Upper lobe of left lung (tissue), 4 donors: ENCODE data around the gene GSN.

Source experiments
- POLR2A ChIP-seq, 4 donors: fragments of 450-650 bp; IDR thresholded peaks; one replicate each; pipeline ENCODE4 v1.5.1; 2016 to 2017; ENCODE audit warnings: antibody characterized with exemption in 4 of 4, mild to moderate bottlenecking in 2 of 4
- POLR2AphosphoS5 ChIP-seq, 2 donors: sonication (generic); formaldehyde crosslinking; IDR thresholded peaks; one replicate each; pipeline ENCODE4 v1.5.1; 2017; ENCODE audit warnings: antibody characterized with exemption in 2 of 2
- TF ChIP-seq, protein P1 (sequence below), 6 experiments: fragments of 450-650 bp in 4 of 6; fragments of 200-600 bp in 2 of 6; sonication (generic) in 2 of 6; IDR thresholded peaks; one replicate each; pipeline ENCODE4 v1.5.1; 2016 to 2019; ENCODE audit warnings: antibody characterized with exemption in 6 of 6

DNA sequence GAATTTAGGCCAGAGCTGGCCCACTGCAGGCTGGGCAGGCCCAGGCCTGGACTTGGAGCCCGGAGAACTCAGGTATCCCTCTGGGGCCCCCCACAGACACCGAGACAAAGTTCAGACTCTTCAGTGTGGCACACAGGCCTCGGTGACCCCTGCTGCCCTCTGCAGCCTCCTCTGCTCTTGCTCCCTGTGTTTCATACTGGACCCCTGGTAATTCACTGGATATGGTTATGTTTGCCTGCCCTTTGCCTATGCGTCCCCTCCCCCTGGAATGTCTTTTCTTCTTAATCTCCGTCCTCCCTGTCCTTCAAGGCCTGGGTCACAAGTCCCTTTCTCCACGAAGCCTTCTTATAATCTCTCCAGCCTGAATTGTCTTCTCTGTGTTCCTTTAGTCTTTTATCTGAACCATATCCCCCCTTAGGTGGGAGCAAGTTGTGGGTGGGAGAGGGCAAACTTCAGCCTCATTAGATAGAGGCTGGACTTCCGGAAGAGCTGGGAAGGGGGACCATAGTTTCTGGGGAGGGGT lies 30.1 kb downstream of the GSN start:
- TF ChIP-seq, protein P1, sequence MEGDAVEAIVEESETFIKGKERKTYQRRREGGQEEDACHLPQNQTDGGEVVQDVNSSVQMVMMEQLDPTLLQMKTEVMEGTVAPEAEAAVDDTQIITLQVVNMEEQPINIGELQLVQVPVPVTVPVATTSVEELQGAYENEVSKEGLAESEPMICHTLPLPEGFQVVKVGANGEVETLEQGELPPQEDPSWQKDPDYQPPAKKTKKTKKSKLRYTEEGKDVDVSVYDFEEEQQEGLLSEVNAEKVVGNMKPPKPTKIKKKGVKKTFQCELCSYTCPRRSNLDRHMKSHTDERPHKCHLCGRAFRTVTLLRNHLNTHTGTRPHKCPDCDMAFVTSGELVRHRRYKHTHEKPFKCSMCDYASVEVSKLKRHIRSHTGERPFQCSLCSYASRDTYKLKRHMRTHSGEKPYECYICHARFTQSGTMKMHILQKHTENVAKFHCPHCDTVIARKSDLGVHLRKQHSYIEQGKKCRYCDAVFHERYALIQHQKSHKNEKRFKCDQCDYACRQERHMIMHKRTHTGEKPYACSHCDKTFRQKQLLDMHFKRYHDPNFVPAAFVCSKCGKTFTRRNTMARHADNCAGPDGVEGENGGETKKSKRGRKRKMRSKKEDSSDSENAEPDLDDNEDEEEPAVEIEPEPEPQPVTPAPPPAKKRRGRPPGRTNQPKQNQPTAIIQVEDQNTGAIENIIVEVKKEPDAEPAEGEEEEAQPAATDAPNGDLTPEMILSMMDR (IDR thresholded peaks at IDR 0.05): no peak
- TF ChIP-seq POLR2A (IDR thresholded peaks at IDR 0.05) (no peak), POLR2AphosphoS5 (IDR thresholded peaks at IDR 0.05) (no peak)
